HG02798 (cell line): ENCODE data around the gene SPSB1.
"Not testable (repeated sequence)": the region's sequence is repeated elsewhere in the genome, so short reads cannot be mapped to it uniquely, and the experiment has no call there.

Experiments
- ATAC-seq: cut with Tn5 transposase; IDR thresholded peaks from one replicate; pipeline ENCODE4 v1.9.1; 2021; ENCODE audit warnings: mild to moderate bottlenecking; ENCODE audit not compliant: unreplicated experiment, poor library complexity

Gene SPSB1

DNA sequence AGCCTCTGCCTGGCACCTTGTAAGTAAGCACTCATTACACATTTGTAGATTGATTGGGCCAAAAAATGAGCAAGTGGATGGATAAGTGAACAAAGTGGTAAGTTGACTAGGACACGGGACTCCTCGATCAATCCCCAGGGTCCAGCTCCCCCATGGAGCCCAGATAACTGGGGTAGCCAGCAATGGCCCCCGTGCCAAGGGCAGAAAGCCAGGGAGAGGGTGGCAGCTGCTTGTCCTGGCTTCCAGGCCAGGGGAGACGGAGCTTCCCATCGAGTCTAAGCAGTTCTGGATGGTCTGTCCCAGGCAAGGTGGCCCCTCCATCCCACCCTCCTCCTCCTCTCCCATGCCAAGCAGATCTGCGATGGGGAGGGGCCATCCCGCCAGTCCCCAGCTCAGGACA lies 91.4 kb downstream of the SPSB1 start:
- no peak for ATAC-seq

DNA sequence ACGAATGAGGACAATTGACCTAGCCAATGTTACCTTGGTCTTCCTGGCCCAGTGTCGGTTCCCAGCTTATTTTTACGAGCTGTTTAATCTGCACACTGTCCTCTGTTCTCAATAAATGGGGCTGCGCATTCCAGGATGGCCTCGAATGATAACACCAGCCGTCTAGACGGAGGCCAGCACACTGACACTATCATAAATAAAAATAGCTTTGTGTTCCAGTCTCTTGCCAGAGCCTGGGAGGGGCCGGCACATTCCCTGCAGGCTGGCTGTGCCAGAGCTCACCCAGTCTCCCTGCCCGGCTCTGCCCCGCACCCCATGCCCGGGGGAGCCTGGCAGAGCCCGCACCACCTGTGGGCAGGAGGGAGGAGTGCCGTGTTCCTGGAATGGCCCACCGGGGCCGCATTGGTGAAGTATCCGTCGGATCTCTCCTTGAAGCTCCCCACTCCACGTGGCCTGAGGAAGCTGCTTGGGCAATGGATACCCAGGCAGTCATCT lies 92.1 kb downstream of the SPSB1 start:
- no peak for ATAC-seq

- not testable (repeated sequence) for ATAC-seq
These were observed 92.7 kb downstream of the SPSB1 start for GRCh38 chr1:9385392-9385791.

DNA sequence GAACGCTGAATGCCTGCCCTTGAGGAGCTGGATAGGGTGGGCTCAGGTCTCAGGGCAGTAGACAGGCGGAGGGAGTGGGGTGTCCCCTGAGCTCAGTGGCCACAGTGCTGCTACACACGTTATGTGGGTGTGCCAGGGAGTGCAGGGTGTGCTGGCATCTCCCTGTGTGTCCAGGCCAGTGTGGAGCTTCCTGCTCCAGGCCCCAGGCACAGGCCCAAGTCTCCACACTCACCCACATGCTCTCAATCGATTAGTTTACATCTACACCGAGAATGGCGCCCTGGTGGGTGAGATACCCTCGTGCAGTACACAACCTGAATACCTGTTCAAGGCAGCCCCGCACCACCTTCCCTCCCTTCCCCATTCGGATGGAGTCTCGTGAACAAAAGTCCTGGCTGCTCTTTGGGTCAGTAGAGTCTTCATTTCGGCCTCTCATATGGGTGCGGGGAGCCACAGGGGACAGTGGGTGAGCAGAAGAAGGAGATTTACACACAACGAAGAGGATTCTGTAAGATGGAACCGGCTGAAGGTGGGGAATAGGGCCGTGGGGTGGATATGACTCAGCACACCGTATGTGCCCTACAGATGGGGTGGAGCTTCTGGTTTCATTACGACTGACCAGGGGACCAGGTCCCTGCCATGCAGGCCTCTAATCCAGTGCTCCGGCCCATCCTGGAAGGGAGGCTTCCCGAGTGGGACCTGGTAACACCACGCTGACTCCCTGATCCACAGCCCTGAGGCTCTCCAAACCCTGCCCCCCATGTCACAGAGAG lies 93.3 kb downstream of the SPSB1 start:
- no peak for ATAC-seq

DNA sequence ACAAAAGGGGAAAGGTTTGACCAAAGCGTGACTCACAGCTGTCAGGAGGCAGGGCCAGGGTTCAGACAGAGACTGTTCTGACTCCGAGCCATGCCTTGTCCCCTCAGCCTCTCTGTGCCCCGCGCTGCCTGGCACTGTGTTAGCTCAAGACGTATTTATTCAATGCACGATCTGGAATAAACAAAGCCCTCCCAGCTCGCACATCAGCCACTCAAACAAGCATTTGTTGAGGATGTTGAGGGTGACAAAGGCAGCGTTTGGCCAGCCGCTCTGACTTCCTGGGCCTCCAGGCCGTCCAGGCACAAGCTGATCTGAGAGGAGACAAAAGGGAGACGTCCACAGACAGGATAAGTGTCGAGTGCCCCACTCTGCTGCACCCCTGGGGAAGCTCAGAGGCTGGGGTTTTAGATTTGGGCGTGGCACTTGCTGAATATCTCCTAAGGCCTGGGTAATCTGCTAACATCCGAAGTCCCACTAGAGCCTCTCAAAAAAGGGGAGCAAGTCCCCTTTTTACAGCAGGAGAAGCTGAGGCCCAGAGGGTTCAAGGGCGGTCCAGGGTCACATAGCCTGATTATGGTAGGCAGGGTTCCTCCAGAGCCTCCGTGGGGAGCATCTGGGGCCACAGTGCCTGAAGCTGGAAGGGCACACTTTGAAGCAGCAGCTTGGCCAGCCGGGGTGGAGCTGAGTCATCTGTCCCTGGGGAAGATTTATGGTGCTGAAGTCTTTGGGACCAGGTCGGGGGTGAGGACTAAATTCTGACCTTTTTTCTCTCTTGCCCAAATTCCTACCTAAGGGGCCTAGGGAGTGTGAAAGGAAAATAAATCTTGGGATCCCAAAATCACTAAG lies 95.9 kb downstream of the SPSB1 start:
- ATAC-seq: no peak

GRCh38 chr1:9389968-9390367 lies 97.3 kb downstream of the SPSB1 start:
- no peak for ATAC-seq

DNA sequence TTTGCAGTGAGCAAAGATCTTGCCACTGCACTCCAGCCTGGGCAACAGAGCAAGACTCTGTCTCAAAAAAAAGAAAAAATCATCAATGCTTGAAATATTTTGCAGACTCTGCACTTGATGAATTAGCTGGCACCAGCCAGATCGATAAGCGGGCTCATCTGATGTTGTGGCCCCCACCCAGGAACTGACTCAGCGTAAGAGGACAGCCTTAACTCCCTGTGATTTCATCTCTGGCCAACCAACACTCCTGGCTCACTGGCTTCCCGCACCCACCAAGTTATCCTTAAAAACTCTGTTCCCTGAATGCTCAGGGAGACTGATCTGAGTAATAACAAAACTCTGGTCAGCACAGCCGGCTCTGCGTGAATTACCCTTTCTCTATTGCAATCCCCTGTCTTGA lies 98.9 kb downstream of the SPSB1 start:
- ATAC-seq: no peak

GRCh38 chr1:9394010-9394409 lies 101.3 kb downstream of the SPSB1 start:
- ATAC-seq: no peak

DNA sequence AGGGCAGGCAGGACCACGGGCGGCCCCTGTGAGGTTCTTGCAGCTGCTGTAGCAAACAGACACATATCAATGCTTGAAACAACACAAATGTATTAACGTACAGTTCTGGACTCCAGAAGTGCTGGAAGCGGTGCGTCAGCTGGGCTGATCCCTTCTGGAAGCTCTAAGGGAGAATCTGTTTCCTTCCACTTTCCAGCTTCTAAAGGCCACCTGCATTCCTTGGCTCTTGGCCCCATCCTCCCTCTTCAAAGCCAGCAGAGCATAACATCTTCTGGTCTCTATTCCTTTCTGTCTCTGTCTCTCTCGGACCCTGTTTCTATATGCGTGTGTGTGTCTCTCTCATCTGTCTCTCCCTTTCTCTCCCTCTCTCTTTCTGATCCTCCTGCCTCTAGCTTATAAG lies 102.3 kb downstream of the SPSB1 start:
- no peak for ATAC-seq

DNA sequence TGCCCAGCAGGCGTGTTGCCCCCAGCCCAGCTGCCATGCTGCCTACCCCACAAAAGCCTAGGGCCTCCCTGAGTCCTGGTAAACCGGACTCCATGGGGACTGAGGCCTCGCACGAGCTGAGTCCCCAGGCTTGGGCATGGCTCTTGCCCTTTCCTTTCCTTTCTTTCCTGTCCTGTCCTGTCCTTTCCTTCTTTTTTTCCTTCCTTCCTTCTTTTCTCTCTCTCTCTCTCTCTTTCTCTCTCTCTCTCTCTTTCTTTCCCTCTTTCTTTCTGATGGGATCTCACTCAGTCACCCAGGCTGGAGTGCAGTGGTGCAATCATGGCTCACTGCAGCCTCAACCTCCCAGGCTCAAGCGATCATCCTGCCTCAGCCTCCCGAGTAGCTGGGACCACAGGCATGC lies 104.4 kb downstream of the SPSB1 start:
- ATAC-seq: no peak

- ATAC-seq: no peak
These were observed 105.4 kb downstream of the SPSB1 start for GRCh38 chr1:9397997-9398526.

DNA sequence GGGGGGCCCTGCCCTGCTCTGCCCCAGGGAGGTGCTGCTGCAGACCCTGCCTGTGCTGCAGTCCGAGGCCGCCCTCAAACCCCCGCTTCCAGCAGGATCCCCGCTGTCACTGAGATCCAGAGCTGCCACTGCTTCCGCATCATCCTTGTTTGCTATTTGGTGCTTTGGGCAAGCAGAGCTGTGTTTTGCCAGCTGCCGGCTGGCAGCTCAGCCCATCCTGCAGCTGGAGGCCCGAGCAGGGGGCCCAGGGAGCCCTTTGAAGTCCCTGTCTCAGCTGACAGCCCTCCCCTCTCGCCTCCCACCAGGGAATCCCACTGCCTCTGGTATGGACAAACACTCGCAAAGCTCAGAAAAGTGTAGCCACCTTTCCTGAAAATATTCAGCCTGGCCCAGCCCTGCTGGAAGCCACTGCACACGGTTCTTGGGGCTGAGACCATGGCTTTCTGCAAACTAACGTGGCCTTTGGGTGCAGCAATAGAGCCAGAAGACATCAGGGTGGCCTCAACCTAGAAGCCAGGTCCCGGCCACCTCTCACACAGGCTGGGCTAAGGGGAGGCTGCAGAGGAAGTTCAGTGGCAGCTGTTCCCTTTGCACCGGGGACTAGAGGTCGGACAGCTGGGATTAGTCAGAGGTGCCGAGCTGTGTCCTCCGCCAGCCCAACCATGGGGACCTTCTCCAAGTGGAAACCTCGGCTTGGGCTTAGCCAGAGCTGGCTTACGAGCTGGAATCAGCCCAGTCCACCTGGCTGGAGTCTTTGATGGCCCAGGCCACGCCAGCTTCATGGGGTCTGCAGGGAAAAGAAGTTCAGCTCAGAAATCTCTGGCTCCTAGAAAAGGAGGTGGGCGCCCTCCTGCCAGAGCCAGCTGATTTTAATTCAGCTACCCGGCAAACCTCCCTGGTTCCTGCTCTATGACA lies 107.1 kb downstream of the SPSB1 start:
- ATAC-seq: no peak

- ATAC-seq: no peak
These were observed 107.9 kb downstream of the SPSB1 start for GRCh38 chr1:9400425-9401079.

DNA sequence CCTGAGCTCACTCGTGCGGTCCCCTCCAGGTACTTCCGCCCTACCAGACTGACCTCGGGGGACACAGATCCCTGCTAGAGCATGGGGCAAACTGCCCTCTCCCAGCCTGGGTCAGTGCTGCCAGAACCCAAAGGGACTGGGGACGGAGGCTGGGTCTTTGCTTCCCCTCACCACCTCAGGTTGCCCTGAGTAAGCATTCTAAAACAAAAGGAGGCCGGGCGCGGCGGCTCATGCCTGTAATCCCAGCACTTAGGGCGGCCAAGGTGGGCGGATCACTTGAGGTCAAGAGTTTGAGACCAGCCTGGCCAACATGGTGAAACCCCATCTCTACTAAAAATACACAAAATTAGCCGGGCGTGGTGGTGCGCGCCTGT lies 108.4 kb downstream of the SPSB1 start:
- no peak for ATAC-seq

GRCh38 chr1:9402256-9402616 lies 109.5 kb downstream of the SPSB1 start:
- no peak for ATAC-seq

DNA sequence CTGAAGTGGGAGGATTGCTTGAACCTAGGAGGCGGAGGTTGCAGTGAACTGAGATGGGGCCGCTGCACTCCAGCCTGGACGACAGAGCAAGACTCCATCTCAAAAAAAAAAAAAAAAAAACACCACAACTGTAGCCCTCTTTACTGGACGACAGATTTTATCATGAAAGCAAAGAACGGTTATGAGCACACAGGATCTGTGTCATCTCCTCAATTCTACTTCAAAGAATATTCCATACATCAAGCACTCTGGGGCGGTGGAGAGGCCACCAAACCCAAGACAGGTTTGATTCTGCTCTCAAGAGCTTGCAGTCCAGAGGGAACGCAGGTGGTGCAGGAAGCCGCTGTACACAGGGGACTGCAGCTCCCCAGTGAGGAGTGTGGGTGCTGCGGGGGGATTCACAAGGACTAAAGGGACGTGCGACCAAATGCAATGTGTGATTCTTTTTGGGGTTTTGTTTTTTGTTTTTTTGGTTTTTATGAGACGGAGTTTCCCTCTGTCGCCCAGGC lies 110.1 kb downstream of the SPSB1 start:
- ATAC-seq: no peak

DNA sequence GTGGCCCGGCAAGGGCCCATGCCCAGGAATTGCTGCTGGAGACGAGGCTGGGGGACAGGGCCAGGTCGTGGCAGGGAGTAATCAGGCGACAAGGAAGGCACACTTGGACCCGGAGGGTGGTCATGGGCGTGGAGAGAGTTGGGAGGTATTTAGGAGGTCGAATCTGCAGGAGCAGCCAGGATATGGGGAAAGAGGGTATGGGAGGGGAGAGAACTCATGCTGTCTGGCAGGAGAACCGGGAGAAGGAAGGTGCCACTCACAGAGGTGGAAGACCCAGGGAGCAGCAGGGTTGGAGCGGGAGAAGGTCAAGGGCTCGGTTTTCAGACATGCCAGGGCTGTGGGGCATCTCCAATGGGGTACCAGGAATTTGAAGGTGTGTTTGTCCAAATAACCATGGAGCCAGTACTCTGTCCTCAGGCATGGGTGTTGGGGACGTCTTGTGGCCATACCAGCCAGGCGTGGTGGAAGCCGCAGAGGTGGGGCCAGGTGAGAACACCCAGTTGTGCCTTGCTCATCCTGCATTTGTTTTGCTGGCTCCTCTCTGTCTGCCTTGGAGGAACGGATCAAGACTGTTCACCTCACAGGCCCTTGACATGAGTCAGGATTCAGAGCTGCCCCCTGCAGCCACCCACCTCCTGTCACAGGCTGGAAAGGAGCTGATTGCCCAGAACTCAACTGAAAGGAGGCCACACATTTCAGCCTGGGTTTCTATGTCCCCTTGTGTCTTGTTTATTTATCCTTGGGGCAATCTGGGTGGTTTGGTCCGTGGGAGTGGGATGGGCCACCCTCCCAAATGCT lies 111.6 kb downstream of the SPSB1 start:
- no peak for ATAC-seq

- ATAC-seq: no peak
These were observed 113.4 kb downstream of the SPSB1 start for GRCh38 chr1:9406111-9406510.

DNA sequence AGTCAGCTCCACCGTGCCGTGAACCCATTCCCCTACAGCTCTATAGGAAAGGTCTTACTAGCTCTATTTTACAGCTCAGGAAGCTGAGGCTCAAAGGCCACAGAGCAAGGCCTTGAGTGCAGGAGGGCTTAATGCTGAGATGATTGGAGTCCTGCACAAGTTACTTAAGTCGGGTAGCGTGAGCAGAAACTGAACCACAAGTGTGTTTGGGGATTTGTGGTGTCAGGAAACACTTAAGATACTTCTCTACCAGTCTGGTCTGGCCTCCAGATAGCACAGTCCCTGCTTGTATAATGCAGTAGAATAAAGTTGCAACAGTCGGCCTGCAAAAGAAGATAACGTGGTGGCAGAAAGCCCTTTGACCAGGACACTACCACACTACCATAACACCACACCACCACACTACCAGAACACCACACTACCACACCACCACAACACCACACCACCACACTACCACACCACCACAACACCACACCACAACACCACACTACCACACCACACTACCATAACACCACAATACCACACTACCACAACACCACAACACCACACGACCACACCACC lies 118.1 kb downstream of the SPSB1 start:
- no peak for ATAC-seq
